Hepatocyte (in vitro differentiated cells): ENCODE data around the gene CCDC40. TPM values are rescaled to one million over a fixed set of nuclear protein-coding genes. Genes with fewer than 3 reads are reported as not detected.

Source experiments
- DNase-seq: peaks from one replicate; pipeline ENCODE4 v3.0.0-alpha.2; 2016; ENCODE audit warnings: low spot score
- H2AFZ ChIP-seq: fragments of 200-600 bp; sonication (generic); 2 replicates; pipeline ENCODE4 v1.6.0; 2016; ENCODE audit warnings: antibody characterized with exemption, mild to moderate bottlenecking
- H3K27ac ChIP-seq: fragments of 200-600 bp; sonication (generic); 2 replicates; pipeline ENCODE4 v1.5.1; 2016; ENCODE audit warnings: mild to moderate bottlenecking
- H3K27me3 ChIP-seq: fragments of 200-600 bp; sonication (generic); 2 replicates; pipeline ENCODE4 v1.6.1; 2016
- H3K36me3 ChIP-seq: fragments of 200-600 bp; sonication (generic); replicated peaks from 2 replicates; pipeline ENCODE4 v1.5.1; 2016; ENCODE audit warnings: low read depth; ENCODE audit not compliant: insufficient read depth
- H3K4me1 ChIP-seq: fragments of 200-600 bp; sonication (generic); 2 replicates; pipeline ENCODE4 v1.5.1; 2016; ENCODE audit warnings: mild to moderate bottlenecking, moderate library complexity; ENCODE audit not compliant: insufficient read depth
- H3K4me2 ChIP-seq: fragments of 200-600 bp; sonication (generic); 2 replicates; pipeline ENCODE4 v1.6.0; 2016
- H3K4me3 ChIP-seq: fragments of 200-600 bp; sonication (generic); 2 replicates; pipeline ENCODE4 v1.5.1; 2016; ENCODE audit warnings: mild to moderate bottlenecking
- H3K79me2 ChIP-seq: fragments of 200-600 bp; sonication (generic); 2 replicates; pipeline ENCODE4 v1.6.0; 2017; ENCODE audit warnings: mild to moderate bottlenecking
- H3K9me2 ChIP-seq: fragments of 200-600 bp; sonication (generic); replicated peaks from 2 replicates; pipeline ENCODE4 v1.6.0; 2017; ENCODE audit warnings: mild to moderate bottlenecking; ENCODE audit not compliant: insufficient read depth
- H3K9me3 ChIP-seq: fragments of 200-600 bp; sonication (generic); 2 replicates; pipeline ENCODE4 v1.5.1; 2016; ENCODE audit warnings: low read depth, mild to moderate bottlenecking
- H4K20me1 ChIP-seq: fragments of 200-600 bp; sonication (generic); 2 replicates; pipeline ENCODE4 v1.6.0; 2016; ENCODE audit warnings: mild to moderate bottlenecking; ENCODE audit not compliant: insufficient read depth, poor library complexity, severe bottlenecking
- CTCF ChIP-seq: fragments of 200-600 bp; sonication (generic); IDR thresholded peaks from 2 replicates; pipeline ENCODE4 v1.5.1; 2016; ENCODE audit warnings: antibody characterized with exemption, mild to moderate bottlenecking; ENCODE audit not compliant: poor library complexity
- EZH2 ChIP-seq: fragments of 200-600 bp; sonication (generic); IDR thresholded peaks from 2 replicates; pipeline ENCODE4 v1.6.1; 2016; ENCODE audit warnings: antibody characterized with exemption, mild to moderate bottlenecking, borderline replicate concordance
- EZH2phosphoT487 ChIP-seq: fragments of 200-600 bp; sonication (generic); IDR thresholded peaks from one replicate; pipeline ENCODE4 v1.6.1; 2018; ENCODE audit warnings: antibody characterized with exemption, mild to moderate bottlenecking, low read depth, moderate library complexity; ENCODE audit not compliant: unreplicated experiment, severe bottlenecking
- WGBS: methylation state at CpG from one replicate; pipeline ENCODE4 v1.1.6; 2016; ENCODE audit warnings: low lambda C conversion rate; ENCODE audit errors: missing lambda C conversion rate; 5-methylcytosine and 5-hydroxymethylcytosine counted together
- polyA plus RNA-seq: library from polyadenylated mRNA; unstranded; fragments of >200 nt; fragmentation: Nextera tagmentation; extraction: Ambion mirVana; gene quantifications from 2 replicates; pipeline ENCODE4 v1.2.1, GENCODE V29; 2016
- total RNA-seq: library from RNA; depleted of rRNA; stranded (reverse); fragments of >200 nt; gene quantifications from 2 replicates; pipeline ENCODE4 v1.2.3, GENCODE V29; 2014

The CCDC40 gene
- total and polyA plus RNA-seq, 2 experiments from 2014 or later = 2.2 to 4.7 TPM

DNA sequence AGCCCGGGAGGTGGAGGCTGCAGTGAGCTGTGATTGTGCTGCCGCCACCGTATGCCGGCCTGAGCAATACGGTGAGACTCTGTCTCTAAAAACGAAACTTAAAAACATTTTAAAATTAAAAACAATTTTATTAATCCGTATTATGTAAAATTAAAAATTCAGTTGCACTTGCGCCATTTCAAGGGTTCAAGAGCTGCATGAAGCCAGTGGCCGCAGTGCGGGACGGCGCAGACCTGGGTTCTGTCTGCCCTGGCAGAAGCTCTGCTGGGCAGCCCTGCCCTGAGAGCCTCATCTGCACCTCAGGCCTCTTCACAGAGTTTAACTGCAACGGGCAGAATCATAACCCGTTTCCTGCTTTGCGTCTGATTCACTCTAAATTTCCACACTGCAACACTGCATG is 32.5 kb upstream of the CCDC40 start:
- Histone ChIP-seq H3K4me2 (no peak overlapping the region), H3K4me1 (peaks cover 16% of the 10 kb centered on the region), H3K36me3 (no peaks in the 10 kb centered on the region), H3K9me2 (no peaks in the 10 kb centered on the region), H4K20me1 (no peaks in the 10 kb centered on the region), H3K79me2 (peaks cover 33% of the 10 kb centered on the region), H2AFZ (no peak overlapping the region), H3K9me3 (no peaks in the 10 kb centered on the region), H3K27ac (no peak overlapping the region), H3K4me3 (no peak overlapping the region), H3K27me3 (no peaks in the 10 kb centered on the region)
- WGBS = 97% methylated on average over 15 of the region's 15 CpGs
- TF ChIP-seq EZH2 = no peak
- no peak for TF ChIP-seq CTCF
- no peak for TF ChIP-seq EZH2phosphoT487
- DNase-seq = no peak

DNA sequence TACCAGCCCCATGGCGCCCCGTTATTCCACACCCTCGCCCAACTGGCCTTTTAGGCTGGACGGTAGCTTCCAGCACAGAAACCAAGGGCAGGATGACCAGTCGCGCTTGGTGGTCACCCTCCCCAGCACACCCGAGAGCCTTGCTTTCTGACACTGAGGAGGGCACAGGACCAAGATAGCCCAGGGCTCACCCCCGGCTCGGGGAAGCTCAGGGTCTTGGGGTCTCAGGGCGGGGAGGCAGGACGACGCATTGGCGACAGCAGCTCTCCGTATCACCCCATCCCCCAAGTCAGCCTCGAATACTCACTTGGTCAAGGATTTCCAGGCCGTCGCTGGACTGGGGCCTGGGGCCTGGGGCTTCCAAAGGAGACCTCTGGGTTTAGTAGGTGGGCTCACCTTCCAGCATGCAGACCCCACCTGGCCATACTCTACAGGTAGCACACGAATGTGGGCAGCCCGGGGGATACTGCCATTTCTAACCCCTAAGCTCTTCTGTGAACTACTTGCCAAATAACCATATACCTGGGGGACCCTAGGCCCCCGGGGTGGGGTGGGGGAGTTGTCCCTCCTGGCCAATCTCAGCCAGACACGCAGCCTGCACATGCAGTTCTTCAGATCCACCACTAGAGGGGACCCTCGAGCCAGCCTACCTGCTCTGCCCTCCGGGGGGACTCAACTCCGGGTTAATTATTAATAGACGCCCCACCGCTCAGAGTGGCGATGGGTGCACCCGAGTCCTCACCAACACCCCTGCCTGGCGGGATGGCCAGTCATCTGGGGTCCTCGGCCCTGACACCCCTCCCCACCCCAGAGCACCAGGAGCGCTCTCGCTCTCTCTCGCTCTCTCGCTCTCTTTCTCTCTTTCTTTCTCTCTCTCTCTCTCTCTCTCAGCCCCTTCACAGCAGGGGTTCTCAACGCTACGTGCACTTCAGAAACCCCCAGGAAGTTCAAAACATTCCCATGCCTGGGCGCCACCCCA is 30.8 kb upstream of the CCDC40 start:
- no peaks in the 10 kb centered on the region for H3K36me3 ChIP-seq
- no peaks in the 10 kb centered on the region for H3K27me3 ChIP-seq
- H3K4me3 ChIP-seq = no peak overlapping the region
- no peaks in the 10 kb centered on the region for H4K20me1 ChIP-seq
- H3K27ac ChIP-seq = peak overlapping the region; percentile 69
- peaks cover 28% of the 10 kb centered on the region for H3K79me2 ChIP-seq
- H3K9me3 ChIP-seq = no peaks in the 10 kb centered on the region
- peak; percentile 80 for DNase-seq
- peak overlapping the region; percentile 78 for H3K4me2 ChIP-seq
- no peaks in the 10 kb centered on the region for H3K9me2 ChIP-seq
- no peak overlapping the region for H2AFZ ChIP-seq
- 60% methylated on average over 36 of the region's 37 CpGs for WGBS
- no peak for TF ChIP-seq EZH2phosphoT487
- no peak for TF ChIP-seq EZH2
- peak; percentile 96 for TF ChIP-seq CTCF
- H3K4me1 ChIP-seq = peaks cover 16% of the 10 kb centered on the region

- no peaks in the 10 kb centered on the region for H3K27me3 ChIP-seq
- no peaks in the 10 kb centered on the region for H3K9me2 ChIP-seq
- no peaks in the 10 kb centered on the region for H4K20me1 ChIP-seq
- no peak overlapping the region for H2AFZ ChIP-seq
- no peak for DNase-seq
- WGBS = 77% methylated on average over 8 of the region's 8 CpGs
- peak overlapping the region; percentile 78 for H3K4me2 ChIP-seq
- no peak overlapping the region for H3K4me3 ChIP-seq
- H3K79me2 ChIP-seq = peaks cover 28% of the 10 kb centered on the region
- TF ChIP-seq EZH2 (no peak), EZH2phosphoT487 (no peak), CTCF (no peak)
- no peaks in the 10 kb centered on the region for H3K36me3 ChIP-seq
- H3K4me1 ChIP-seq = peaks cover 16% of the 10 kb centered on the region
- peak overlapping the region; percentile 29 for H3K27ac ChIP-seq
- no peaks in the 10 kb centered on the region for H3K9me3 ChIP-seq
These were observed 30.1 kb upstream of the CCDC40 start for GRCh38 chr17:80006339-80006720.
